HEK293T (cell line): ENCODE measurements around the gene ASB10.

Experiments used
- CTCF ChIA-PET: fragments of 350-600 bp; formaldehyde crosslinking; extraction: SDS; loops from one replicate; lab custom pipeline; 2021; ENCODE audit warnings: antibody characterized with exemption, inconsistent platforms; lab: Yijun Ruan, JAX
- POLR2A ChIA-PET: fragments of 350-600 bp; formaldehyde crosslinking; extraction: SDS; loops from one replicate; lab custom pipeline; 2020; ENCODE audit warnings: antibody characterized with exemption, inconsistent platforms; lab: Yijun Ruan, JAX
- DNase-seq: peaks from one replicate; pipeline ENCODE4 v3.0.0; 2012; ENCODE audit warnings: mixed read lengths; ENCODE audit errors: extremely low spot score
- ARNT ChIP-seq: fragments of 450-650 bp; IDR thresholded peaks from 2 replicates; pipeline ENCODE4 v1.6.1; 2017; ENCODE audit warnings: mild to moderate bottlenecking
- BHLHE40 ChIP-seq: fragments of 450-650 bp; IDR thresholded peaks from 2 replicates; pipeline ENCODE4 v1.6.1; 2016; ENCODE audit warnings: mild to moderate bottlenecking, moderate library complexity, borderline replicate concordance
- CTBP1 ChIP-seq: fragments of 450-650 bp; IDR thresholded peaks from 2 replicates; pipeline ENCODE4 v1.6.1; 2016; ENCODE audit warnings: borderline replicate concordance
- ELF4 ChIP-seq: fragments of 450-650 bp; IDR thresholded peaks from 2 replicates; pipeline ENCODE4 v1.6.1; 2017; ENCODE audit warnings: antibody characterized with exemption
- FOXA1 ChIP-seq: fragments of 450-650 bp; IDR thresholded peaks from 2 replicates; pipeline ENCODE4 v1.6.1; 2016; ENCODE audit warnings: mild to moderate bottlenecking
- FOXK2 ChIP-seq: fragments of 450-650 bp; IDR thresholded peaks from 2 replicates; pipeline ENCODE4 v1.6.1; 2016; ENCODE audit warnings: mild to moderate bottlenecking
- FOXM1 ChIP-seq: fragments of 450-650 bp; IDR thresholded peaks from 2 replicates; pipeline ENCODE4 v1.6.1; 2017; ENCODE audit warnings: mild to moderate bottlenecking, borderline replicate concordance
- HDGF ChIP-seq: fragments of 450-650 bp; IDR thresholded peaks from 2 replicates; pipeline ENCODE4 v1.6.1; 2017; ENCODE audit warnings: antibody characterized with exemption, borderline replicate concordance
- L3MBTL2 ChIP-seq: fragments of 450-650 bp; conservative IDR thresholded peaks from 2 replicates; pipeline ENCODE4 v1.6.1; 2016; ENCODE audit warnings: mild to moderate bottlenecking
- LEF1 ChIP-seq: fragments of 450-650 bp; IDR thresholded peaks from 2 replicates; pipeline ENCODE4 v1.6.1; 2017; ENCODE audit warnings: mild to moderate bottlenecking, borderline replicate concordance
- NFRKB ChIP-seq: fragments of 450-650 bp; IDR thresholded peaks from 2 replicates; pipeline ENCODE4 v1.6.1; 2016; ENCODE audit warnings: mild to moderate bottlenecking, moderate library complexity
- SP1 ChIP-seq: fragments of 450-650 bp; IDR thresholded peaks from 2 replicates; pipeline ENCODE4 v1.6.1; 2017
- SUZ12 ChIP-seq: fragments of 450-650 bp; IDR thresholded peaks from 2 replicates; pipeline ENCODE4 v1.6.1; 2016; ENCODE audit warnings: mild to moderate bottlenecking
- TARDBP ChIP-seq: fragments of 450-650 bp; IDR thresholded peaks from 2 replicates; pipeline ENCODE4 v1.6.1; 2016
- ZNF384 ChIP-seq: fragments of 450-650 bp; IDR thresholded peaks from 2 replicates; pipeline ENCODE4 v1.6.1; 2016
- TF ChIP-seq, protein P1 (sequence below): fragments of 450-650 bp; IDR thresholded peaks from 2 replicates; pipeline ENCODE4 v1.6.1; 2016

Gene ASB10

DNA sequence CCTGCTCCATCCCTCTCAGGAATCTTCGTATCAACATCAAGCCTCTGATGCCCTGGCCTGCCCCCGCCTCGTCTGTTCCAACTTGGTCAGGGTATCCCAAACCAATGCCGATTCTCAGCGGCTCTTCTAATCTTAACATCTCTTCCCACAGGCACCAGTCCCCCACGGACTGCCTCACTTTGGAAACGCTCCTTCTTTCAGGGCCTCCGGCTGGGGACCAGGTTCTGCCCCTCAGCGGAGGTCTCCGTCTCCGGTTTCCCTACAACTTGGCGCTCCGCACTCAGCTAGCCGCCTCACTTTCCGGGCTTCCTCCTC is 39.5 kb upstream of the ASB10 start:
- TF ChIP-seq NFRKB (no peak), BHLHE40 (no peak), FOXM1 (no peak), TARDBP (no peak), FOXK2 (no peak), ELF4 (no peak), ARNT (no peak), LEF1 (no peak), CTBP1 (no peak), SUZ12 (no peak), ZNF384 (no peak), HDGF (no peak)
- TF ChIP-seq, protein P1, sequence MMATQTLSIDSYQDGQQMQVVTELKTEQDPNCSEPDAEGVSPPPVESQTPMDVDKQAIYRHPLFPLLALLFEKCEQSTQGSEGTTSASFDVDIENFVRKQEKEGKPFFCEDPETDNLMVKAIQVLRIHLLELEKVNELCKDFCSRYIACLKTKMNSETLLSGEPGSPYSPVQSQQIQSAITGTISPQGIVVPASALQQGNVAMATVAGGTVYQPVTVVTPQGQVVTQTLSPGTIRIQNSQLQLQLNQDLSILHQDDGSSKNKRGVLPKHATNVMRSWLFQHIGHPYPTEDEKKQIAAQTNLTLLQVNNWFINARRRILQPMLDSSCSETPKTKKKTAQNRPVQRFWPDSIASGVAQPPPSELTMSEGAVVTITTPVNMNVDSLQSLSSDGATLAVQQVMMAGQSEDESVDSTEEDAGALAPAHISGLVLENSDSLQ: no peak
- ChIA-PET POLR2A (interaction anchor here (0.9 to 5.2 kb wide), 15 partner anchors 10 to 312 kb away, joined by 3 to 90 read pairs (median 6); partner anchors contain the start of genes ABCB8, FASTK, H2BK1 and RHEB), CTCF (interaction anchor here (1.2 to 3.6 kb wide), 2 partner anchors 17 to 20 kb away, joined by 4 to 26 read pairs; no protein-coding TSS in a partner anchor)
- no peak for DNase-seq

DNA sequence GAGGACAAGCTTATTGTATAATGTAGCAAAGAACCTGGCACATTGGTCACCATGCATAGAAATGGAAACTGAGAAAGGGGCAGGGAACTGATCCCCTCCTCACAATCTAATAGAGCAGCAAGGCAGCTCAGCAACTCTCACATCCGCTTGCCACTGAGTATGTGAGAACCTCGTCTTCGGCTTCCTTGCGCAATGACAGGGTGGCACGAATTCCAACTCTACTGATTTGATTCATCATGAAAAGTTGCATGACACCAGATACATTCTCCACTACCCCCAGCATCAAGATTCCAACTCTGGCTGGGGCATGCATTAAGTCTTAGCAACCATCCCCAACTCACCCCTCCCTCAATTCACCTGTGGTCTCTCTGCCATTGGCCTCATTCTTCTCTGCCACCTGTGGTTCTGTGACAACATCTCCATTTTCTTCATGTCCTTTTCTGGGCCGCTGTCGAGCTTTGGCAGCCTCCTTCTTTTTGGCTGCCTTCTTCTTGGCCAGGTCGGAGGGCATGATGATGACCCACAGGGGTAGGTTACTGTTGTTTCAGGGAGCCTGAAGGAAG is 39.0 kb upstream of the ASB10 start:
- ChIA-PET POLR2A (interaction anchor here (1.7 to 5.2 kb wide), 4 partner anchors 12 to 47 kb away, joined by 9 to 90 read pairs (median 22); partner anchors contain the start of gene H2BK1), CTCF (interaction anchor here (3.6 kb wide), 1 partner anchor 18 kb away, joined by 26 read pairs; no protein-coding TSS in a partner anchor)
- TF ChIP-seq SP1 (no peak), FOXK2 (no peak), NFRKB (no peak)
- no peak for DNase-seq

DNA sequence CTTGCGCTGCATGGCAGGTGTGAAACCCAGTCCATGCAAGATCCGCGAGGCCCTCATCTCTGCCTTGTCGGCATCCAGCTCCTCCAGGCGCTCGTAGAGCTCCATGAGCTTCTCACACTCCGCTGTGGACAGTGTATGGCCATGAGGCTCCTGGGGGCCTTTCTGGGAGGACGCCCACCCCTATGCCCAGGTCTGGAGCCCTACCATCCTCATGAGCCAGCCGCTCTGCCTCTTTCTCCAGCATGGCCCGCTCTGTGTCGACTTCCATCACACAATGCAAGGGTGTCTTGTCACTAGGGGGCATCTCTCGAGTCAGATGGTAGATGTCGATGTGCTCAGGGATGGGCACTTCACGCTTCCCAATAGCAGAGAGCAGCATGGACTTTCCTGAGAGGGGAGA is 36.7 kb upstream of the ASB10 start:
- no peak for DNase-seq
- POLR2A ChIA-PET: interaction anchor here (1.2 to 1.8 kb wide), 3 partner anchors 9 to 13 kb away, joined by 3 to 4 read pairs (median 4); partner anchors contain the start of gene CHPF2
- TF ChIP-seq FOXM1 (no peak), SP1 (no peak), LEF1 (no peak), NFRKB (no peak)
- CTCF ChIA-PET: interaction anchor here (1.1 kb wide), 1 partner anchor 56 kb away, joined by 3 read pairs; no protein-coding TSS in a partner anchor

DNA sequence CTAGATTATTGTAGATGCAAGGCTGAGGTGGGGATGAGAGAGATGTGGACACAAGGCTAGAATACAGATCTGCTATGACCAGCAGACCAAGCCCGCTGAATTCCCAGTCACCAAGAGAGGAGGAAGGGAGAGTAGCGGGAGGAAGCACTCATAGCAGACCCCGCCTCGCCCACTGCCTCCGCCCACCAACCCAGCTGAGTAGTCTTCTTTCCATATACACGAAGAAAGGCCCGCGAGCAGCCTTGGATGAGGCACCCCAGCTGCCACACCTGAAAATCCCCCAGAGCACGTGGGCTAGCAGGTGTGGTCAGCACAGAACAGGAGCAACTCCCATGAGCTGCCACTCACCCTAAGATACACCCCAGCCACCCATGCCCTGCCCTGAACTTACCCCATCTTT is 31.1 kb upstream of the ASB10 start:
- ChIA-PET CTCF (no interaction called here), POLR2A (interaction anchor here (0.9 to 10.6 kb wide), 3 partner anchors 9 to 29 kb away, joined by 3 to 90 read pairs (median 7); partner anchors contain the start of genes ABCF2 and CHPF2)

DNA sequence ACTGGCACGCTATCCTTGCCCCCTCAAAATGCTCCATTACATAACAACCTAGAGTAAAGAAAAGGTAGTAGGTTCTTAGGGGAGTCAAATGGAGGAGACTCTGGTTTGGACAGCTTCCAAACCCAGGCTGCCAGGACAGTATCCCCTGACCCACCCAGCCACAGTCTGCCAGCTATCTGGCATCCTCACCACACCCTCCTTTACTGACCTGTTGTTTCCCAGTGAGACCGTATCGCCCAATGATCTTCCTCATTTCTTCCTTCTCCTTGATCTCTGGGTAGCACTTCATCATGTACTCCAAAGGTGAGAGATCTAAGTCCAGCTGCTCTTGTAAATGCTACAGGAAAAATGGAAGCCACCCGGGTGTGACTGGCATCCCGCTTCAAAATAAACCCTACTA is 28.3 kb upstream of the ASB10 start:
- ChIA-PET POLR2A (interaction anchor here (10.6 kb wide), 1 partner anchor 11 kb away, joined by 90 read pairs; the partner anchor contains the start of gene ABCF2), CTCF (no interaction called here)
- no peak for DNase-seq
- TF ChIP-seq BHLHE40: no peak
- TF ChIP-seq TARDBP: no peak
- TF ChIP-seq CTBP1: no peak
- no peak for TF ChIP-seq FOXM1
- TF ChIP-seq FOXA1: no peak
- TF ChIP-seq NFRKB: no peak
- no peak for TF ChIP-seq ELF4
- TF ChIP-seq, protein P1: no peak
- no peak for TF ChIP-seq HDGF
- TF ChIP-seq SUZ12: no peak
- no peak for TF ChIP-seq FOXK2
- no peak for TF ChIP-seq ARNT
- no peak for TF ChIP-seq LEF1
- TF ChIP-seq L3MBTL2: no peak
- TF ChIP-seq SP1: no peak
- no peak for TF ChIP-seq ZNF384

More for the DNA sequence above, 31.1 kb upstream of the ASB10 start:
- TF ChIP-seq, protein P1: no peak
- TF ChIP-seq SP1 (no peak), TARDBP (no peak), FOXM1 (no peak), BHLHE40 (no peak)
- DNase-seq: no peak

DNA sequence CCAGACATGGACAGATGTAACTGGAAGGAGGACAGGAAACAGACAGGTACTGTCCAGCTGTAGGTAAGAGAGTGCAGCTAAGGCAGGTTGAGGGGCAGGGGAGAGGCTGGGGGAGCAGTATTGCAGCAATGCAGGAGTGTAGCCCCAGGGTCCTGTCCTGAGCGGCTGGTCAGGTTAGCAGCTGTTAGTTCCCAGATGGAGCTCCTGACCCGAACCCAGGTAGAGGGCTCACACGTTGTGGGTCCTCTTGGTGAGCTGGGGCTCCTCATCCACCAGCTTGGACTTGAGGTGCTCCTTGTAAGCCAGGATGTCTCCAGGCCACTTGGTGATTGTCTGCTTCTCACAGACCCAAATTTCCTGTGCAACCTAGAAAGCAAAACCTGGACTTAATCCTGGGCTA is 26.8 kb upstream of the ASB10 start:
- DNase-seq: no peak
- ChIA-PET POLR2A (interaction anchor here (1.0 to 10.6 kb wide), 3 partner anchors 10 to 18 kb away, joined by 3 to 90 read pairs (median 6); partner anchors contain the start of genes ABCF2 and CHPF2), CTCF (interaction anchor here (0.6 to 0.9 kb wide), 3 partner anchors 23 to 229 kb away, joined by 3 read pairs; no protein-coding TSS in a partner anchor)
- TF ChIP-seq ARNT (no peak), CTBP1 (no peak), NFRKB (no peak), FOXA1 (no peak), FOXK2 (no peak), L3MBTL2 (no peak), HDGF (no peak), ELF4 (no peak)
